H1 (cell line): ENCODE results near the gene GRID2. TPM values are rescaled to one million over a fixed set of nuclear protein-coding genes. Genes with fewer than 3 reads are reported as not detected.

Experiments used
- CTCF ChIA-PET: fragments of 300-600 bp; sonication (Branson Sonifier 250); formaldehyde crosslinking; loops from one replicate; lab custom pipeline; 2021; ENCODE audit not compliant: partially characterized antibody; lab: Charles Lee
- POLR2A ChIA-PET: fragments of 300-600 bp; sonication (Branson Sonifier 250); formaldehyde crosslinking; loops from one replicate; lab custom pipeline; 2021; ENCODE audit warnings: inconsistent platforms; ENCODE audit not compliant: partially characterized antibody; lab: Charles Lee
- DNase-seq, 2 experiments: peaks; one replicate each; pipeline versions ENCODE4 v3.0.0 to v3.0.0-alpha.2; 2010 to 2022; ENCODE audit warnings: low spot score in 2 of 2, low read depth in 1 of 2, mixed read lengths in 1 of 2
- FAIRE-seq: peaks from 2 replicates; lab custom pipeline; 2011; peaks lifted over from hg19 to GRCh38; lab: Jason Lieb, UNC
- H2AFZ ChIP-seq: 2 replicates; pipeline ENCODE4 v1.8.1; 2012; ENCODE audit warnings: low read length, inconsistent platforms
- H2AK5ac ChIP-seq: 2 replicates; pipeline ENCODE4 v1.6.1; 2013; ENCODE audit warnings: low read depth, low read length
- H2BK120ac ChIP-seq: replicated peaks from 2 replicates; pipeline ENCODE3; 2013; ENCODE audit warnings: low read depth, low read length, inconsistent platforms
- H2BK12ac ChIP-seq: 2 replicates; pipeline ENCODE4 v1.6.1; 2013; ENCODE audit warnings: low read depth, low read length
- H2BK15ac ChIP-seq: 2 replicates; pipeline ENCODE4 v1.6.1; 2013; ENCODE audit warnings: low read length
- H2BK20ac ChIP-seq: 2 replicates; pipeline ENCODE4 v1.6.1; 2013; ENCODE audit warnings: low read length
- H2BK5ac ChIP-seq: 2 replicates; pipeline ENCODE4 v1.6.1; 2013; ENCODE audit warnings: low read depth, low read length
- H3K14ac ChIP-seq: 2 replicates; pipeline ENCODE4 v1.6.1; 2013; ENCODE audit warnings: inconsistent platforms; ENCODE audit not compliant: insufficient read length
- H3K18ac ChIP-seq: 2 replicates; pipeline ENCODE4 v1.6.1; 2013; ENCODE audit warnings: low read length; ENCODE audit errors: extremely low read depth
- H3K23ac ChIP-seq: 2 replicates; pipeline ENCODE4 v1.6.1; 2013; ENCODE audit warnings: inconsistent platforms; ENCODE audit not compliant: insufficient read length
- H3K23me2 ChIP-seq: 2 replicates; pipeline ENCODE4 v1.6.1; 2013; ENCODE audit warnings: low read depth, low read length
- H3K27ac ChIP-seq: 2 replicates; pipeline ENCODE4 v1.6.1; 2011; ENCODE audit warnings: low read depth, low read length, inconsistent platforms
- H3K27me3 ChIP-seq, 4 experiments: replicated peaks in 1 of 4; 1 replicate in 1 of 4; 2 replicates in 3 of 4; pipeline versions ENCODE4 v1.6.1 to v1.8.1; 2011 to 2013; ENCODE audit warnings: low read length in 3 of 4, mild to moderate bottlenecking in 3 of 4, inconsistent platforms in 2 of 4, mixed read lengths in 2 of 4, moderate library complexity in 1 of 4; ENCODE audit not compliant: control insufficient read depth in 3 of 4, insufficient read depth in 3 of 4; ENCODE audit errors: extremely low read depth in 1 of 4
- H3K36me3 ChIP-seq, 4 experiments: 2 replicates each; pipeline versions ENCODE4 v1.6.1 to v1.8.1; 2011 to 2013; ENCODE audit warnings: mild to moderate bottlenecking in 4 of 4, low read length in 3 of 4, moderate library complexity in 2 of 4, control low read depth in 1 of 4, inconsistent platforms in 1 of 4; ENCODE audit not compliant: insufficient read depth in 4 of 4, control insufficient read depth in 2 of 4
- H3K4ac ChIP-seq: replicated peaks from 2 replicates; pipeline ENCODE3; 2013; ENCODE audit warnings: low read length, low read depth, mixed read lengths, inconsistent platforms; ENCODE audit not compliant: insufficient read length
- H3K4me1 ChIP-seq, 4 experiments: replicated peaks in 1 of 4; 1 replicate in 1 of 4; 2 replicates in 3 of 4; pipeline versions ENCODE4 v1.6.1 to v1.8.1; 2011 to 2013; ENCODE audit warnings: low read length in 3 of 4, inconsistent platforms in 2 of 4, mixed read lengths in 1 of 4; ENCODE audit not compliant: insufficient read depth in 4 of 4, control insufficient read depth in 3 of 4
- H3K4me2 ChIP-seq, 2 experiments: 2 replicates each; pipeline versions ENCODE4 v1.6.1 to v1.8.1; 2011 to 2013; ENCODE audit warnings: low read depth in 2 of 2, low read length in 2 of 2, control low read depth in 1 of 2, inconsistent platforms in 1 of 2, mild to moderate bottlenecking in 1 of 2; ENCODE audit not compliant: insufficient read depth in 1 of 2
- H3K4me3 ChIP-seq, 4 experiments: fragments of 200-600, 300-600 bp in 1 of 4; sonication (generic), shearing (Covaris generic), sonication (Bioruptor Twin) in 1 of 4; 2 replicates each; pipeline versions ENCODE4 v1.5.1 to v1.8.1; 2011 to 2016; ENCODE audit warnings: low read length in 4 of 4, low read depth in 3 of 4, control low read depth in 2 of 4, inconsistent platforms in 2 of 4, mild to moderate bottlenecking in 2 of 4, mixed read lengths in 1 of 4, moderate library complexity in 1 of 4; ENCODE audit not compliant: insufficient read depth in 2 of 4; ENCODE audit errors: extremely low read depth in 1 of 4
- H3K56ac ChIP-seq: replicated peaks from 2 replicates; pipeline ENCODE3; 2013; ENCODE audit warnings: low read depth, mild to moderate bottlenecking, mixed read lengths, low read length, inconsistent platforms; ENCODE audit not compliant: insufficient read length
- H3K79me1 ChIP-seq: 2 replicates; pipeline ENCODE4 v1.6.1; 2013; ENCODE audit warnings: low read depth, low read length, control low read depth
- H3K79me2 ChIP-seq, 2 experiments: 2 replicates each; pipeline versions ENCODE4 v1.6.1 to v1.8.1; 2012 to 2013; ENCODE audit warnings: low read length in 2 of 2, mild to moderate bottlenecking in 2 of 2, inconsistent platforms in 1 of 2; ENCODE audit not compliant: insufficient read depth in 2 of 2, control insufficient read depth in 1 of 2
- H3K9ac ChIP-seq, 4 experiments: replicated peaks in 1 of 4; 1 replicate in 1 of 4; 2 replicates in 3 of 4; pipeline versions ENCODE4 v1.6.1 to v1.8.1; 2011 to 2013; ENCODE audit warnings: low read depth in 3 of 4, low read length in 3 of 4, control low read depth in 2 of 4, mild to moderate bottlenecking in 2 of 4, moderate library complexity in 2 of 4, inconsistent platforms in 1 of 4; ENCODE audit errors: extremely low read depth in 1 of 4
- H3K9me3 ChIP-seq, 2 experiments: 2 replicates each; pipeline versions ENCODE4 v1.6.1 to v1.8.1; 2012 to 2013; ENCODE audit warnings: mild to moderate bottlenecking in 2 of 2, moderate library complexity in 2 of 2, control low read depth in 1 of 2, inconsistent platforms in 1 of 2, low read depth in 1 of 2, low read length in 1 of 2, mixed read lengths in 1 of 2; ENCODE audit not compliant: insufficient read depth in 2 of 2
- H4K20me1 ChIP-seq, 2 experiments: replicated peaks in 1 of 2; 2 replicates each; pipeline versions ENCODE3 to v1.8.1; 2011 to 2013; ENCODE audit warnings: inconsistent platforms in 2 of 2, low read length in 2 of 2, mild to moderate bottlenecking in 1 of 2; ENCODE audit not compliant: insufficient read depth in 2 of 2, control insufficient read depth in 1 of 2
- H4K5ac ChIP-seq: 2 replicates; pipeline ENCODE4 v1.6.1; 2013; ENCODE audit warnings: low read length, low read depth, mixed read lengths, inconsistent platforms; ENCODE audit not compliant: insufficient read length
- H4K8ac ChIP-seq: 2 replicates; pipeline ENCODE4 v1.8.0; 2013; ENCODE audit warnings: mild to moderate bottlenecking, moderate library complexity, low read length, inconsistent platforms; ENCODE audit not compliant: insufficient read depth; ENCODE audit errors: extremely low read depth
- H4K91ac ChIP-seq: replicated peaks from 2 replicates; pipeline ENCODE3; 2013; ENCODE audit warnings: low read length, mixed read lengths, inconsistent platforms; ENCODE audit not compliant: insufficient read length
- BACH1 ChIP-seq: IDR thresholded peaks from 2 replicates; pipeline ENCODE4 v1.6.1; 2012; ENCODE audit warnings: low read length, improper control_type of control experiment
- CBX5 ChIP-seq: fragments of 300-800, 300-1000 bp; sonication (generic); IDR thresholded peaks from 2 replicates; pipeline ENCODE4 v1.7.1; 2016; ENCODE audit warnings: antibody characterized with exemption, low read length, low read depth
- CBX8 ChIP-seq: fragments of 300-800, 300-1000 bp; sonication (generic); IDR thresholded peaks from 2 replicates; pipeline ENCODE4 v1.7.1; 2016; ENCODE audit warnings: low read depth, low read length, borderline replicate concordance
- EP300 ChIP-seq, 2 experiments: IDR thresholded peaks; 1 replicate in 1 of 2; 2 replicates in 1 of 2; pipeline ENCODE4 v1.6.1; 2011 to 2012; ENCODE audit warnings: low read depth in 2 of 2, low read length in 2 of 2, mild to moderate bottlenecking in 2 of 2, borderline replicate concordance in 1 of 2, inconsistent platforms in 1 of 2, moderate library complexity in 1 of 2
- GABPA ChIP-seq: IDR thresholded peaks from 2 replicates; pipeline ENCODE4 v1.6.1; 2011; ENCODE audit warnings: mild to moderate bottlenecking, low read length, moderate library complexity, borderline replicate concordance; ENCODE audit not compliant: insufficient read depth
- HDAC6 ChIP-seq: IDR thresholded peaks from one replicate; pipeline ENCODE4 v1.7.1; 2012; ENCODE audit warnings: low read depth, mild to moderate bottlenecking, inconsistent platforms, low read length, moderate library complexity
- JUND ChIP-seq: IDR thresholded peaks from 2 replicates; pipeline ENCODE4 v1.6.1; 2011; ENCODE audit warnings: mild to moderate bottlenecking, improper control_type of control experiment, low read length
- KDM1A ChIP-seq: fragments of 200-600, 300-600 bp; sonication (generic); IDR thresholded peaks from 2 replicates; pipeline ENCODE4 v1.7.1; 2016; ENCODE audit warnings: mild to moderate bottlenecking, low read length, borderline replicate concordance
- MAFK ChIP-seq: IDR thresholded peaks from 2 replicates; pipeline ENCODE4 v1.6.1; 2012; ENCODE audit warnings: low read depth, mild to moderate bottlenecking, improper control_type of control experiment, low read length
- RAD21 ChIP-seq, 2 experiments: IDR thresholded peaks in 1 of 2; conservative IDR thresholded peaks in 1 of 2; 2 replicates each; pipeline ENCODE4 v1.6.1; 2011; ENCODE audit warnings: low read depth in 2 of 2, low read length in 2 of 2, improper control_type of control experiment in 1 of 2, inconsistent platforms in 1 of 2, mild to moderate bottlenecking in 1 of 2, moderate library complexity in 1 of 2
- SIN3A ChIP-seq, 2 experiments: IDR thresholded peaks in 1 of 2; conservative IDR thresholded peaks in 1 of 2; 2 replicates each; pipeline ENCODE4 v1.6.1; 2011 to 2012; ENCODE audit warnings: low read length in 2 of 2, improper control_type of control experiment in 1 of 2, low read depth in 1 of 2, mild to moderate bottlenecking in 1 of 2
- SIX5 ChIP-seq: IDR thresholded peaks from 2 replicates; pipeline ENCODE4 v1.6.1; 2011; ENCODE audit warnings: mild to moderate bottlenecking, low read depth, low read length
- SP1 ChIP-seq: IDR thresholded peaks from 2 replicates; pipeline ENCODE4 v1.6.1; 2011; ENCODE audit warnings: low read depth, low read length
- TEAD4 ChIP-seq: IDR thresholded peaks from 2 replicates; pipeline ENCODE4 v1.6.1; 2012; ENCODE audit warnings: low read depth, low read length, inconsistent platforms, mixed read lengths
- ZNF274 ChIP-seq: IDR thresholded peaks from 2 replicates; pipeline ENCODE4 v1.7.0; 2012; ENCODE audit warnings: low read length, borderline replicate concordance; ENCODE audit errors: extremely low read depth
- polyA plus RNA-seq, 7 experiments: library from polyadenylated mRNA; depleted of rRNA in 3 of 7; stranded (reverse) in 5 of 7; unstranded in 2 of 7; fragments of >200 nt in 5 of 7; fragments of 200-250 nt in 2 of 7; gene quantifications; 1 replicate in 5 of 7; 2 replicates in 1 of 7; 4 replicates in 1 of 7; pipeline versions ENCODE4 v1.2.1 to v1.2.3, GENCODE V29; 2011 to 2013; ENCODE audit warnings: missing spikeins in 2 of 7, mixed read lengths in 2 of 7
- total RNA-seq: library from RNA; stranded (reverse); fragmentation: NEBNext Ultra II Directional; extraction: Animal tissue kit (Norgen Biotek cat#: 25700); gene quantifications from 2 replicates; pipeline ENCODE4 v1.2.1, GENCODE V29; 2021

The GRID2 gene
- total and polyA plus RNA-seq, 2 of the 8 experiments (the other 6 are each of a cell fraction or from before 2014, with no cell fraction given): 31.1 to 81.9 TPM

GRCh38 chr4:92381616-92382015 is 77.8 kb downstream of the GRID2 start:
- Histone ChIP-seq H3K9ac (no peak overlapping the region), H3K23ac (no peak overlapping the region), H3K4me3 (no peak overlapping the region), H2BK15ac (no peak overlapping the region), H2BK5ac (no peak overlapping the region), H3K36me3 (peaks cover 0 to 3% (median 0%) of the 10 kb centered on the region in 4 experiments; a peak in 1 of 8 replicates), H3K27me3 (no peaks in the 10 kb centered on the region), H3K14ac (no peak overlapping the region), H4K91ac (no peak overlapping the region), H4K5ac (no peak overlapping the region), H3K56ac (no peak overlapping the region), H2BK12ac (no peak overlapping the region), H2BK20ac (no peak overlapping the region), H3K23me2 (peaks cover 2% of the 10 kb centered on the region; the same call in 1 of the 2 replicates), H2AK5ac (no peak overlapping the region), H4K20me1 (no peaks in the 10 kb centered on the region), H3K4me2 (no peak overlapping the region), H3K9me3 (peaks cover 5 to 10% of the 10 kb centered on the region in 2 experiments; a peak in 3 of 4 replicates), H4K8ac (no peak overlapping the region), H3K4me1 (peaks cover 0 to 7% (median 0%) of the 10 kb centered on the region in 4 experiments; a peak in 1 of 7 replicates), H3K79me2 (peaks cover 0 to 9% of the 10 kb centered on the region in 2 experiments; a peak in 1 of 4 replicates), H3K18ac (no peak overlapping the region), H2AFZ (no peak overlapping the region), H2BK120ac (no peak overlapping the region), H3K4ac (no peak overlapping the region), H3K79me1 (no peaks in the 10 kb centered on the region), H3K27ac (no peak overlapping the region)
- DNase-seq: no peak
- peak; percentile 57 for FAIRE-seq
- TF ChIP-seq JUND (no peak), ZNF274 (no peak), SP1 (no peak), HDAC6 (no peak), MAFK (no peak), KDM1A (no peak), CBX5 (no peak), GABPA (no peak), SIN3A (conservative IDR thresholded peaks at IDR 0.05 in 1 of 2, IDR thresholded peaks at IDR 0.05 in 1 of 2; ENCODE audit: low read depth in 1 of 2, low read length in 2 of 2) (no peak), EP300 (IDR thresholded peaks at IDR 0.05; ENCODE audit: borderline replicate concordance in 1 of 2, low read depth in 2 of 2, low read length in 2 of 2) (no peak), TEAD4 (no peak), SIX5 (no peak), CBX8 (no peak), RAD21 (IDR thresholded peaks at IDR 0.05 in 1 of 2, conservative IDR thresholded peaks at IDR 0.05 in 1 of 2; ENCODE audit: low read depth in 2 of 2, low read length in 2 of 2) (no peak), BACH1 (no peak)
- ChIA-PET CTCF (interaction anchor here (1.4 kb wide), 1 partner anchor 10 kb away, joined by 5 read pairs; no protein-coding TSS in a partner anchor), POLR2A (interaction anchor here (1.0 kb wide), 1 partner anchor 104 kb away, joined by 3 read pairs; no protein-coding TSS in a partner anchor)
